ENCODE results near the gene RUNDC1. TPM values are rescaled to one million over a fixed set of nuclear protein-coding genes. Genes with fewer than 3 reads are reported as not detected.

The RUNDC1 gene
- total RNA-seq, 1 donor from 2014 or later = 12.1 TPM

GRCh38 chr17:43010667-43011308 is 30.4 kb downstream of the RUNDC1 start:
- no peaks in the 10 kb centered on the region for H3K27me3 ChIP-seq (ENCODE audit: low read depth)
- TF ChIP-seq CTCF (IDR thresholded peaks at IDR 0.05; ENCODE audit: borderline replicate concordance) = no peak
- H3K36me3 ChIP-seq = peaks cover 19% of the 10 kb centered on the region
- peak overlapping the region; percentile 86 for H3K27ac ChIP-seq (replicated peaks)
- intact Hi-C loops (cut with micrococcal nuclease) = no loop called here
- DNase-seq = no peak
- H3K9me3 ChIP-seq (replicated peaks) = no peaks in the 10 kb centered on the region
- peaks cover 95% of the 10 kb centered on the region for H3K4me1 ChIP-seq
- H3K4me3 ChIP-seq = no peak overlapping the region

- H3K9me3 ChIP-seq (replicated peaks) = no peaks in the 10 kb centered on the region
- peaks cover 30% of the 10 kb centered on the region for H3K36me3 ChIP-seq
- intact Hi-C loops (cut with micrococcal nuclease) = no loop called here
- no peak overlapping the region for H3K4me3 ChIP-seq
- H3K4me1 ChIP-seq = peaks cover 99% of the 10 kb centered on the region
- H3K27ac ChIP-seq (replicated peaks) = peak overlapping the region; percentile 86
- no peaks in the 10 kb centered on the region for H3K27me3 ChIP-seq (ENCODE audit: low read depth)
- TF ChIP-seq CTCF (IDR thresholded peaks at IDR 0.05; ENCODE audit: borderline replicate concordance) = no peak
- no peak for DNase-seq
Measured at GRCh38 chr17:43011728-43012472, 31.5 kb downstream of the RUNDC1 start.

GRCh38 chr17:43013296-43013695 is 32.9 kb downstream of the RUNDC1 start:
- no peak overlapping the region for H3K4me3 ChIP-seq
- H3K4me1 ChIP-seq = peaks cover 90% of the 10 kb centered on the region
- H3K27me3 ChIP-seq (ENCODE audit: low read depth) = no peaks in the 10 kb centered on the region
- H3K9me3 ChIP-seq (replicated peaks) = no peaks in the 10 kb centered on the region
- intact Hi-C loops (cut with micrococcal nuclease) = no loop called here
- no peak for TF ChIP-seq CTCF (IDR thresholded peaks at IDR 0.05; ENCODE audit: borderline replicate concordance)
- H3K36me3 ChIP-seq = peaks cover 41% of the 10 kb centered on the region
- peak overlapping the region; percentile 86 for H3K27ac ChIP-seq (replicated peaks)
- DNase-seq = no peak

GRCh38 chr17:43014020-43014648 is 33.8 kb downstream of the RUNDC1 start:
- peaks cover 90% of the 10 kb centered on the region for H3K4me1 ChIP-seq
- H3K9me3 ChIP-seq (replicated peaks) = no peaks in the 10 kb centered on the region
- peaks cover 45% of the 10 kb centered on the region for H3K36me3 ChIP-seq
- H3K27me3 ChIP-seq (ENCODE audit: low read depth) = no peaks in the 10 kb centered on the region
- H3K4me3 ChIP-seq = peak overlapping the region; percentile 6
- no peak for TF ChIP-seq CTCF (IDR thresholded peaks at IDR 0.05; ENCODE audit: borderline replicate concordance)
- H3K27ac ChIP-seq (replicated peaks) = peak overlapping the region; percentile 86
- DNase-seq = no peak
- intact Hi-C loops (cut with micrococcal nuclease) = no loop called here

- H3K27me3 ChIP-seq (ENCODE audit: low read depth) = no peaks in the 10 kb centered on the region
- TF ChIP-seq CTCF (IDR thresholded peaks at IDR 0.05; ENCODE audit: borderline replicate concordance) = no peak
- H3K9me3 ChIP-seq (replicated peaks) = no peaks in the 10 kb centered on the region
- H3K4me1 ChIP-seq = peaks cover 91% of the 10 kb centered on the region
- H3K27ac ChIP-seq (replicated peaks) = peak overlapping the region; percentile 86
- no peak for DNase-seq
- intact Hi-C loops (cut with micrococcal nuclease) = no loop called here
- H3K4me3 ChIP-seq = no peak overlapping the region
- H3K36me3 ChIP-seq = peaks cover 45% of the 10 kb centered on the region
Measured at GRCh38 chr17:43014649-43015542, 34.5 kb downstream of the RUNDC1 start.

Data from left ventricle myocardium inferior (tissue), 1 donor.